ENCODE data around the gene DAB2IP.

The DAB2IP gene

GRCh38 chr9:121650217-121651007 lies 1.0 kb upstream of the DAB2IP start (continued):
- TF ChIP-seq ZBTB26 (tag by site-specific recombination; optimal IDR thresholded peaks at IDR 0.05): peak; percentile 27
- no peak for TF ChIP-seq ZFP37 (tag by site-specific recombination; IDR thresholded peaks at IDR 0.05)
- TF ChIP-seq ZNF747 (tag by site-specific recombination; IDR thresholded peaks at IDR 0.05): no peak
- TF ChIP-seq ZNF529 (tag by site-specific recombination; IDR thresholded peaks at IDR 0.05; ENCODE audit: insufficient replicate concordance): no peak
- no peak for TF ChIP-seq ZNF146 (tag by site-specific recombination; IDR thresholded peaks at IDR 0.05)
- TF ChIP-seq ZNF701 (tag by site-specific recombination; IDR thresholded peaks at IDR 0.05): no peak
- TF ChIP-seq ZBTB21 (tag by site-specific recombination; IDR thresholded peaks at IDR 0.05): no peak
- TF ChIP-seq ZNF37A (tag by site-specific recombination; IDR thresholded peaks at IDR 0.05): no peak
- peak; percentile 66 for TF ChIP-seq GLIS1 (tag by site-specific recombination; IDR thresholded peaks at IDR 0.05)
- no peak for TF ChIP-seq PRDM6 (tag by site-specific recombination; IDR thresholded peaks at IDR 0.05)
- TF ChIP-seq SP7 (tag by site-specific recombination; IDR thresholded peaks at IDR 0.05): peak; percentile 68; the same call in 1 of the 2 replicates
- no peak for TF ChIP-seq ZNF148 (tag by site-specific recombination; IDR thresholded peaks at IDR 0.05; ENCODE audit: borderline replicate concordance)
- TF ChIP-seq ZNF510 (tag by site-specific recombination; IDR thresholded peaks at IDR 0.05; ENCODE audit: insufficient replicate concordance): no peak
- TF ChIP-seq FEZF1 (tag by site-specific recombination; IDR thresholded peaks at IDR 0.05): no peak
- peak; percentile 85 for TF ChIP-seq PRDM10 (tag by site-specific recombination; IDR thresholded peaks at IDR 0.05)
- peak; percentile 58 for TF ChIP-seq SP2 (tag by site-specific recombination; IDR thresholded peaks at IDR 0.05)
- TF ChIP-seq ZNF626 (tag by site-specific recombination; IDR thresholded peaks at IDR 0.05): no peak
- TF ChIP-seq ZSCAN16 (tag by site-specific recombination; IDR thresholded peaks at IDR 0.05): no peak
- TF ChIP-seq REST (tag by site-specific recombination; IDR thresholded peaks at IDR 0.05): no peak
- TF ChIP-seq EGR2 (tag by site-specific recombination; IDR thresholded peaks at IDR 0.05; ENCODE audit: low read depth): peak; percentile 45; the same call in 1 of the 2 replicates
- no peak for TF ChIP-seq ZNF426 (tag by site-specific recombination; IDR thresholded peaks at IDR 0.05)
- no peak for TF ChIP-seq ZNF843 (tag by site-specific recombination; IDR thresholded peaks at IDR 0.05)
- TF ChIP-seq ZNF302 (tag by site-specific recombination; IDR thresholded peaks at IDR 0.05; ENCODE audit: low read depth): no peak
- no peak for TF ChIP-seq ZNF10 (tag by site-specific recombination; IDR thresholded peaks at IDR 0.05)
- 0 out of 2 replicates have a peak, but pooled peaks have one; percentile 51 for TF ChIP-seq ZNF660 (tag by site-specific recombination; IDR thresholded peaks at IDR 0.05)
